GM19025 (cell line): ENCODE measurements around the gene TYK2.
"Not testable (repeated sequence)": the region's sequence is repeated elsewhere in the genome, so short reads cannot be mapped to it uniquely, and the experiment has no call there.

ENCODE experiments used
- ATAC-seq: cut with Tn5 transposase; IDR thresholded peaks from one replicate; pipeline ENCODE4 v1.9.1; 2021; ENCODE audit warnings: mild to moderate bottlenecking, low read depth, moderate library complexity; ENCODE audit not compliant: unreplicated experiment

Gene TYK2

DNA sequence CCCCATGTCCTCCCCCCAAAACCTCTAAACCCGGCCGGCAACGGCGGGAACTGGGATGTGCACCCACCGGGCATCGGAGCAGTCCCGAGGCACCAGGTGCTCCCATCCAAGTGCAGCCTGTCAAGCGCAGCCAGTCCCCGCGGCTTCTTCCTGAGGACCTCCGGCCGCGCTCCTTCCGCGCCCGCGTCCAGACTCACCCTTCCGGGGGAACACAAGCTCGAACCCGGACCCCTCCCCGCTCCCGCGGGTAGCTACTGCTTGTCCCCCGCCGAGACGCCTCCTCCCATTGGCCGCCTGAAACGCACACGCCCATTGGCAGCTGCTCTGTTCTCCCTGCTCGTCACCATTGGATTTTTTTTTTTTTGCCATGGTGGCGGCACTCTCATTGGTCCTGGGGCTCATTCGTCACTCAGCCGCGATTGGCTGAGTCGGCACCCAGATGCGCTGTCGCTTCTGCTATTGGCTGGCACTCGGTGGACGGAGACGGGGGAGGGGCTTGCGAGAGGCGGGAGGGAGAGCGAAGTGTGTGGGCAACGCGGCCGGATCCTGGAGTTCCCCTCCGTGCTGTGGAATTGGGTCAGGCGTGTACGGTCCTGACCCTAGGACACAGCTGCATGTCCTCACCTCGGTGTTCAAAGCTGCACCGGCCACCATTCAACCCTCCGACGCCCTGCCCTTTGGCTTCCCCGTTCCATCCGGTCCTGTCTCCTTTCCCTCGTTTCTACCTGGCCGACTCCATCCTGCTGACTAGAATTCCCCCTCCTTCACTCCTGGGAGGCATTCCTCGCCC, at the start of gene TYK2:
TSS of gene TYK2 (minus strand) at position 260 of the 790 bp plus-strand sequence. CDS start 2,166 bp downstream, outside the sequence.
- peak; percentile 92 for ATAC-seq

DNA sequence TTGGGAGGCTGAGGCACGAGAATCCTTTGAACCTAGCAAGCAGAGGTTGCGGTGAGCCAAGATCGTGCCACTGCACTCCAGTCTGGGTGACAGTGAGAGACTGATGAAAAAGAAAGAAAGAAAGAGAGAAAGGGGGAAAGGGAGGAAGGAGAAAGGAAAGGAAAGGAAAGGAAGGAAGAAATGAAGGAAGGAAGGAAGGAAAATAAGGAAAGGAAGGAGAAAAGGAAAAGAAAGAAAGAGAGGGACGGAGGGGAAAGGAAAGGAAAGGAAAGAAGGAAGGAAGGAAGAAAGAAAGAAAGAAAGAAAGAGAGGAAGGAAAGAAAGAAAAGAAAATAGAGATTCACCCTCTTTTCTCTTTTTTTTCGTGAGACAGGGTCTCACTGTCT, 48.6 kb upstream of the TYK2 start:
- ATAC-seq, result no peak

DNA sequence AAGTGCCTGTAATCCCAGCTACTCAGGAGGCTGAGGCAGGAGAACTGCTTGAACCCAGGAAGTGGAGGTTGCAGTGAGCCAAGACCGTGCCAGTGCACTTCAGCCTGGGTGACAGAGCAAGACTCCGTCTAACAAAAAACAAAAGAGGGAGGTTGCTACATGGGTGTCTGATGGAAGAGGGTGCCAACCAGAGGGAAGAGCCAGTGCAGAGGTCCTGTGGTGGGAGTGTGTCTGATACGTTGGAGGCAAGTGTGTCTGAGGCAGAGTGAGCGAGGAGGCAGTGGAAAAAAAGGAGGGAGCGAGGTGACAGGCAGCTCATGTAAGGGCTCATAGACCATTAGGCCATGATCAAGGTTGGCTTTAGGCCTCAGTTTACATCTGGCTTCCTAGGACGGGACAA, 46.8 kb upstream of the TYK2 start:
- no peak for ATAC-seq

DNA sequence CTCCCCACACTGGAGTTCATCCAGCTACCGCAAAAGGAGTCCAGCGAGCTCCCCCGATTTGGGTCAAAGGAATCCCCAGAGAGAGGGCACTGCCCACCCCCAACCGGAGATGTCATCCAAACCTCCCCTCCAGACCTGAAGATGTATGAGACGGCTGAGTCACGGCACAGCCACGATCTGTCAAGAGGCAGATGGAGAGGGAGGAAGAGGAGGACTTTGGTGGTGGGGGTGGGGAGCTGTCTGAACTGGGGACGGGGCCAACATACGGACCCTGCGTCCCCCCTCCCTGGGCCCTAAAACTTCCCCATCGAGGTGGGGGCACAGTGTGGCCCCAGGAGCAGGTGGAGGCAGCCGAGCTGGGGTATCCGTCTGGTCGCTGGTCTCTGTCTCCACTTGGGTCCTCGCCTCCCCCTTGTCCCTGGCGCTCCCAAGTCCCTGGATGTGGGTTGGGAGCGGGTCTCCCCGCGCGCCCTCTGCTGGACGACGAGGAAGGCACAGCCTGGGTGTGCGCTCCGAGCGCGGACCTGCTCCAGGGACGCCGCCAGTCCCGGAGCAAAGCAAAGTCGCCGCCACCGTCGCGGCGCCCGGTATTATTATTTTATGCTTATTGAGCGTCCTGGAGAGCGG, 43.8 kb upstream of the TYK2 start:
- no peak for ATAC-seq

DNA sequence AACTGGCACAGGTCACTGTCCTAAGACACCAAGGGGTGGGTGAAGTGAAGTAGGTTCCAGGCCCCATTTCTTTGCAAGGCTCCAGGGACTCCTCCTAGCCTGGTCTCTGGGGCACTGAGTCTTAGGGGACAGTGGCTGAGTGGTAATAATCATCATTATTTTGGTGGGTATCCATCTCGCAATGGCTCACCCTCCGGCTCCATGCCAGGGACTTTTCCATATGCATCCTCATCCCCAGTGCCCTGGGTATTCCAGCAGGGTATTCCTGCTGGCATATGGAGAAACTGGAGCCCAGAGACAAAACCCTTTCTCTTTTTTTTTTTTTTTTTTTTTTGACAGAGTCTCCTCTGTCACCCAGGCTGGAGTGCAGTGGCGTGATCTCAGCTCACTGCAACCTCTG, 42.5 kb upstream of the TYK2 start:
- no peak for ATAC-seq

DNA sequence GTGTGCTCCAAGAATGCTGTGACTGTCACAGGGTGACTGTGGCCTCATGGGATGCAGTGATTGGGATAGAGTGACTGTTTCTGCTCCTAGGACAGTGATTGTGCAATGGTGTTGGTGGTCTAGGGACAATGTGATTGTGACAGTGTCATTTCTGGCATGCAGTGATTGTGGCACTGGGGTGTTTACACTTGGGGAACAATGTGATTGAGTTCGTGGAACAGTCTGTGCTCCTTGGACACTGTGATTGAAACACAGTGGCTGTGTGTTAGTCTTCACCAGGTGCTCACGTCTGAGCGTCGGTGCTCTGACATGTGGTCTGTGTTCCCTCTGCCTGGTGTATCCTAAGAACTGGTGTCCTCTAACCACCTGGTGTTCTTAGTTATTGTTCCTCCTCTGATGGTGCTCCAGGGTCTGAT, 41.7 kb upstream of the TYK2 start:
- no peak for ATAC-seq

DNA sequence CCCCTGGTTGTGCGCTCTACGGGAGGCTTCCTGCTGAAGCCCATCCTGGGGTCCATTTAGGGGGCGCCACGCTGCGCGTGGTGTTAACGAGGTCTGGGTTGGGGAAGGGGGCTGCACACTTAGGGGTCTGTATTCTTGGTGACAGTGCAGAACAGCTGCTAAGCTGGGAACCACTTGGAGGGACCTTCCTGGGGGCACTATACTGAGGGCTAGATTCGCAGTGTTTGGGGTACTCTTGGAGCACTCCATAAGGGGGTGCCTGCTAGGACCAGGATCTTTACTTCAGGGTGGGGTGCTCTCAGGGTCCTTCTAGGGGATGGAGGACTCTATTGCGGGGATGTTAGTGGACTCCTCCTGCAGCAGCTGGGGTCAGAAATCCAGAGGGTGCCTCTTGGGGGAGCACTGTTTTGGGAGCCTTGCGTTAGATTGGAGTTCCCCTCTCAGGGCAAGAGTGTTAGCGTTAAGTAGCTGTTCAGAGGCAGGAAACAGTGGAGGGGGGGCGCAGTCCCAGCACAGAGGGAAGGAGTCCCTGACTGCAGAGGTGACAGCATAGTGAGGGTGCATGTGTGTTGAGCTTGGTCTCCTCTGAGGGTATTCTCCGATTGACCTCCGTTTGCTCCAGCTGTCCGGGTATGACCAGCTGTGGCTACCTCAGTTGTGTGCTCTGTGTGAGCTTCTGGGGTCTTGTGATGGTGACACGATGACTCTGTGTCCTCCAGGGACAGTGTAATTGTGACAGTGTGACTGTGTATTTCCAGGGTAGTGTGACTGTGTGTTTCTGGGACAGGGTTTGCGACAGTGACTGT, 41.1 kb upstream of the TYK2 start:
- ATAC-seq, result no peak

DNA sequence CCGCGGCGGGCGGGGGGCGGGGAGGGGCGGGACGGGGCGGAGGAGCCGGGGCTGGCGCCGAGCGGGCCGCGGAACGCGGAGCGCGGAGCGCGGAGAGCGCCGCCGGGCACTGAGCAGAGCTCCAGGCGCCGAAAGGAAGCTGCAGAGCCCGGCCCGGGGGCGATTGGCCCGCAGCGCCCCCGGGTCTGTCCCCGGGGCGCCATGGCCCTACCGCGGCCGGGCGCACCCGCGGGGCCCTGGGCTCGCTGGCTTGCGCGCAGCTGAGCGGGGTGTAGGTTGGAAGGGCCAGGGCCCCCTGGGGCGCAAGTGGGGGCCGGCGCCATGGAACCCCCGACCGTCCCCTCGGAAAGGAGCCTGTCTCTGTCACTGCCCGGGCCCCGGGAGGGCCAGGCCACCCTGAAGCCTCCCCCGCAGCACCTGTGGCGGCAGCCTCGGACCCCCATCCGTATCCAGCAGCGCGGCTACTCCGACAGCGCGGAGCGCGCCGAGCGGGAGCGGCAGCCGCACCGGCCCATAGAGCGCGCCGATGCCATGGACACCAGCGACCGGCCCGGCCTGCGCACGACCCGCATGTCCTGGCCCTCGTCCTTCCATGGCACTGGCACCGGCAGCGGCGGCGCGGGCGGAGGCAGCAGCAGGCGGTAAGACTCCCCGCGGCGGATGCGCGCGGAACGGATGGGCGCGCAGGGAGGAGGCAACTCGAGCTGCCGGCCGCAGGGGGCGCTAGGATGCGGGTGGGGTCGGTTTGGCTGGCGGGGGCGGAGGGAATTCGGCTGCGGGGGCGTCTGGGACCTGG, 40.3 kb upstream of the TYK2 start, which contains the start of gene PDE4A:
TSS of gene PDE4A (plus strand) at position 95 of the 796 bp plus-strand sequence. CDS start at position 322, 227 bp downstream.
- ATAC-seq, result no peak

DNA sequence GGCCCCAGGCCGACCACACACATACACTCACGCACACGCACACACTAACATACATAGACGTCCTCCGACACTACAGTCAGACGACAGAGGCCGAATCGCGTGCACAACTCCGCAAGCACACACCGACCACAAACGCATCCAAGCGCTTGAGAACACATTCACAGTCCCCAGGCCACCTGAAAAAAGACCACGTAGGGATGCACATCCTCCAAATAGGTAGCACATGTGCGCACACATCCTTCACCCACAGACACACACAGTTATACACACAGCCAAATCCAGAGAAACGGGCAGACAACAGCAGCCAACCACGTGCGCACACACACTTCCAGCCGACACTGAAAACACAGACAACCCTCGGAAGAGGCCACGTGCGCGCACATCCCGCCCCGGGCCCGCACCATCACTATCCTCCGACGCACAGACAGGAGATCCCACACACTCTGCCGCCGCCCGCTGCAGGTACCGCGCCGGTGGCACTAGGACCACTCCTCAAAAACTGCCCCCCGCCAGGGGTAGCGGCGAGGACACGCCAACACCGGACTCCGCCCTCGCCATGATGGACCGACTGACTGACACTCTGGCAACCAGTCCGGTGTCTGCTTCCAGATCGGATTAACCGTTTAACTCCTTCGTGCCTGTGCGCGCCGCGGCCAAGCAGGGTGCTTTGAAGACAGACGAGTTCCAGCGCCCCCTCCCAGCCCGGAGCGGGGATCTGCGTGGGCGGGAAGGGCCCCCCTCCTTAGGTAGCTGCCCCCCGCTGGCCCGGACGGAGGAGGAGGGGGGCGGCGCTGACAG, 39.5 kb upstream of the TYK2 start:
- no peak for ATAC-seq

DNA sequence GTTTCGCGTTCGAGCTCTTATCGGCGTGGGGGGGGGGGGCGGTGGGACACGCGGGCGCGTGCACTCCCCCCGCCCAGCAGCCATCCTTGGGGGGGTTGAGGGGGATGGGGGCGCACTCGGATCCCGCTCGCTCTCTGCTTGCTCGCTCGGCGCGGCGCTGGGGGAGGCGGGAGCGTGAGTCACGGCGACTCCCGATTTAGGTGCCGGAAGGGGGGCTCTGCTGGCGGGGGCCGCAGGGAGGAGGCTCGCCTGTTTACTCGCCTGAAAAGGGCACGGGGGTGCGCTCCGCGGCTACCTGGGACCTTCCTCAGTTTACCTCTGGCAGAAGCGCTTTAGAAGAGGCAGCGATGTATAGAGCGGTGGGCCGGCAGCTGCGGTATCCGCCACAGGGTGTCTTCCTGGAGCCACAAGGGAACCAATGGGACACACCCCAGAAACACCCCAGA, 38.9 kb upstream of the TYK2 start:
- ATAC-seq, result no peak

DNA sequence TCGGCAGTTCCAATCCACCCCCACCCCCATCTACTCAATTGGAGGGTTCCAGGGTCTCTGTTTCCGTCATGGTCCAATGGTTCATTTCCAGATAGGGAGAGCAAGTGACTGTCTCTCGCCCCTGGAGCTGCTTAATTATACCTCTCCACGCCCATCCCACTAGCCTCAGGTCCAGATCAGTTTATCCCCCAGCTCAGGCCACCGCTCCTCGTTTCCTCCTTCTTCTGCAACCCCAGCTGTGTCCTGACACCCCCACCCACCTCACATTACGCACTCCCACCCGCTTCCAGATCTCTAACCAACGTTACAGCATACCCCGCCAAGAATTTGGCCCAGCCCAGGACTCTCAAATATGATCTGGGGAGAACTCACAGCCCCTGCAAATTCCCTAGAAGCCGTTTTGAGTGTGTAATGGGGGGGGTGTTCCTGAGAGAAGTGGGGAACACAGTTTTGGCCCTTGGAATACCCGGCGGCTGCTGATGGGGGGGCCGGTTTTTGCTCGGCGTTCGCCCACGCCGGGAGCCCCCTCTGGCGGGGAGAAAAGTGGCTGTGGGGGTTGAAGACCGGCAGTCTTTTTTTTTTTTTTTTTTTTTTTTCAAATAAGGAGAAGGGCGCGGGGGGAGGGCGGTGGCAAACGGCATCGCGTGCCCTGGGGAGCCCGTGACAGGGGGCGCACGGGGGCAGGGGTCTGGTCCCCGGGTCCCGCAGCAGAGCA, 38.3 kb upstream of the TYK2 start:
- ATAC-seq, result no peak

DNA sequence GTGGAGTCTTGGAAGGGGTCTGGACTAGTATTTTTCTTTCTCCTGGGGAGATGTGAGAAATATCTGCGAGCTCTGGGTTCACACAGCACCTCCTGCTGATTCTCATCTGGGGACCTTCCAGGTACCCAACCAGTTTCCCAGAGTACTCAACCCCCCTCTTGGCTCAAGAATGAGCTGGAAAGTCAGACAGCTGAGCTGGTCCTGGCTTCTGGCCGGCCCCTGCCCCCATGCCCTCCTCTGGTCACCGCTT, 37.8 kb upstream of the TYK2 start:
- no peak for ATAC-seq

DNA sequence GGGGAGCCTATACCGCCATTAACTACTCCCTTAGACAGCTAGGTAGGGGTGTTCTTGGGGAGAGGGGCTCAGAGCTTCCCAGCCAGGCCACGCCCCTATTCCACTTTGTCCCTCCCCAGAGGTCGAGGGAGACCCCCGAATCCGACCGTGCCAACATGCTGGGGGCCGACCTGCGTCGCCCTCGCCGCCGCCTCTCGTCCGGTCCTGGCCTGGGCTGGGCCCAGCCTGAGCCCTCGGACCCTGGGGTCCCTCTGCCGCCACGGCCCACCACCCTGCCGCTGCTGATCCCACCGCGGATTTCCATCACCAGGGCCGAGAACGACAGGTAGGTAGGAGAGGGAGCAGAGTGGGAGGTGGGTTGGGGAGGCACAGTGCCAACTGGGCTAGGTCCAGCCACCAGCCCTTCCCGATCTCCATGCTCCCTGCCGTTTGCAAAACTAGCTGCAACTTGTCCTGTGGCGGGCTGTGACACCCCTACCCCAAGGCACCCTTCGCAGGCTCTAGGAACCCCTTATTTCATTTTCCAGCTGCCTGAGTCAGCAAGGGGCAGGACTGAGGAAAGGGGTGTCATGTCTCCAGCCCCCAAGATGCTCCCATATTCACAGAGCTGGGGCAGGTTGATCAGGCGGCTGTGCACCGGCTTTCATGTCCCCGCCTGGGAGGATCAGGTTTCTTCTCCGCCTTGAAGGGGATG, 37.3 kb upstream of the TYK2 start:
- no peak for ATAC-seq

DNA sequence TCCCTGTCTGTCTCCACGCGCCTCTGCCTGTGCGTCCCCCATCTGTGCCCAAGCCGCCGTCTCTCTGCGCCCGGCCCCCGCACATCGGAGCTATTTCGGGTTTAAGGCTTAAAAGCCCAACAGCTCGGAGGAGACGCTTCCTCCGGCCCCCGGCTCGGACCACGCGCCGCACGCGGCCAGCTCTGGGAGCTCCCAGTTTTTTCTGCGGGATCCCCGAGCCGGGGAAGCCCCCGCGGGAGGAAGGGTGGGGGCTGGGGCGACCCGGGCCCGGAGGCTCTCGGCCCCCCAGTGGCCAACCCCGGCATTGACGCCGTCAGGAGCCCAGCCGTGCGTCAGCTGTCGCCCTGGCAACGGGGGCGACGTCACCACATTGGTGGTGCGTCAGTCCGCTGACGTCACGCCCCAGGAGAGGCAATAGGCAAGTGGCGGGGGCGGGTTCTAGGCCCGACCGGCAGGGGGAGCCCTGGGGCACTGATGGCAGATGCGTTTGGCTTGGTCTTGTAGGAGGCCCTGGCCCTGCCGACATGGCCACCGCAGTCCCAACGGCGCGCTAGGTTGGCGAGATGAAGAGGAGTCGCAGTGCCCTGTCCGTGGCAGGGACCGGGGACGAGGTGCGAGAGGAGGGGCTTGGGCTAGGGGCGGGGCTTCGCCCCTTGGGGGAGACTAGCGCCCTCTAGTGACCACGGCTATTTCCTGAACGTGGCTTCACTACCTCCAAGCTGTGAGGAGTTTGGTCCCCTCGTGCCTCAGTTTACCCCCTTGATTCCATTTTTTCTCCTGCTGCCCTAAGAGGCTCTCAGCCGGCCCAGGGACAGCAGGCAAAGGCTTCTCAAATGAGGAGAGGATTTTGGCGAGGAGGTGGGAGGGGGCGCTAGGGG, 36.2 kb upstream of the TYK2 start:
- ATAC-seq, result no peak

DNA sequence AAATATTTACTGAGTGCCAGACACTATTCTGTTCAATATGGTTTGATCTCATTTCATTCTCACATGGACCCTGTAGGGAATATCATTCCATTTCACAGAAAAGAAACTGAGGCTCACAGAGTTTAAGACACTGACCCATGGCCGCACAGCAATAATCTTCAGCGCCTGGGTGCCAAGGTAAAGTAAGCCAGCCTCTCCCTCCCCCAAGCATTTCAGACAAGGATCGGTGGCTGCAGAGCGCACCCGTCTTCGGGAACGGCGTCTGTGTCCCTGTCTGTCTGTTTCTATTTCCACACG, 35.7 kb upstream of the TYK2 start:
- no peak for ATAC-seq

DNA sequence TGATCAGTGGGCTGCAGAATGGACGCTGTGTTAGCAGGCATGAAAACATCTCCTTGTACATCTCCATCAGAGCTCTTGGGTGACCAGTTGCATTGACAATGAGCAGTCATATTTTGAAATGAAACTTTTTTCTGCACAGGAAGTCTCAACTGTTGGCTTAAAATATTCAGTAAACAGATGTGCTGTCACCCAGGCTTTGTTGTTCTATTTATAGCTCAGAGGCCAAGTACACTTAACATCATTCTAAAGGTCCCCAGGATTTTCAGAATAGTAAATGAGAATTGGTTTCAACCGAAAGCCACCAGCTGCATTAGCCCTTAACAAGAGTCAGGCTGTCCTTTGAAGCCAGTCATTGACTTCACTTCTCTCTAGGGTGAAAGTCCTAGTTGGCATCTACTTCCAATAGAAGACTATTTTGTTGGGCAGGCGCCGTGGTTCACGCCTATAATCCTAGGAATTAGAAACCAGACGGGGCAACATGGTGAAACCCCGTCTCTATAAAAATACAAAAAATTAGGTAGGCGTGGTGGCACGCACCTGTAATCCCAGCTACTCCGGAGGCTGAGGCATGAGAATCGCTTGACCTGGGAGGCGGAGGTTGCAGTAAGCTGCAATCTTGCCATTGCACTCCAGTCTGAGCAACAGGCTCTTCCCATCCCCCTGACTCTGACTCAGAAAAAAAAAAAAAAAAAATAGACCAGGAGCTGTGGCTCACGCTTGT, 32.0 kb upstream of the TYK2 start:
- peak; percentile 57 for ATAC-seq

DNA sequence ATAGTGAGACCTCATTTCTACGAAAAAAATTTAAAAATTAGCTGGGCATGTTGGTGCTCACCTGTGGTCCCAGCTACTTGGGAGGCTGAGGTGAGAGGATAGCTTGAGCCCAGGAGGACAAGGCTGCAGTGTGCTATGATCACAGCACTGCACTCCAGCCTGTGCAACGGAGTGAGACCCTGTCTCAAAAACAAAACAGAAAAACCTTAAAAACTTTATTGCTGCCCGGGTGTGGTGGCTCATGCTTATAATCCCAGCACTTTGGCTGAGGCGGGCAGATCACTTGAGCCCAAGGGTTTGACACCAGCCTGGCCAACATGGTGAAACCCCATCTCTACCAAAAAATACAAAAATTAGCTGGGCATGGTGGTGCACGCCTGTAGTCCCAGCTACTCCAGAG, 30.9 kb upstream of the TYK2 start:
- not testable (repeated sequence) for ATAC-seq
